ENCODE results near the gene RFXANK. TPM values are rescaled to one million over a fixed set of nuclear protein-coding genes. Genes with fewer than 3 reads are reported as not detected.

Gene RFXANK
- total and polyA plus RNA-seq, 9 of the 15 experiments (the other 6 are each of a cell fraction or from before 2014, with no cell fraction given): 68.6 to 181 (median 150) TPM

- TF ChIP-seq ZNF695 (CRISPR knock-in tag; IDR thresholded peaks at IDR 0.05): no peak
- TF ChIP-seq EP400 (IDR thresholded peaks at IDR 0.05): peak; percentile 84
- TF ChIP-seq ZNF518B (CRISPR knock-in tag; IDR thresholded peaks at IDR 0.05): no peak
- TF ChIP-seq PRPF4 (IDR thresholded peaks at IDR 0.05; ENCODE audit: insufficient read depth, low read depth, low read length, poor library complexity, severe bottlenecking): no peak
- peak; percentile 74 for TF ChIP-seq SP1 (CRISPR knock-in tag; IDR thresholded peaks at IDR 0.05)
- no peak for TF ChIP-seq NFYB (IDR thresholded peaks at IDR 0.05; ENCODE audit: extremely low read depth, insufficient read length)
- TF ChIP-seq ZFP36 (IDR thresholded peaks at IDR 0.05; ENCODE audit: low read depth, low read length, partially characterized antibody): no peak
- no peak for TF ChIP-seq ZNF639 (CRISPR knock-in tag; conservative IDR thresholded peaks at IDR 0.05 in 1 of 2, IDR thresholded peaks at IDR 0.05 in 1 of 2)
- 0 out of 2 replicates have a peak, but pooled peaks have one; percentile 5 for TF ChIP-seq NFIC (IDR thresholded peaks at IDR 0.05)
- TF ChIP-seq ZNF766 (CRISPR knock-in tag; conservative IDR thresholded peaks at IDR 0.05): no peak
- TF ChIP-seq ZNF3 (CRISPR knock-in tag; IDR thresholded peaks at IDR 0.05): no peak
- TF ChIP-seq TBP (optimal IDR thresholded peaks at IDR 0.05; ENCODE audit: low read depth, low read length): peak; percentile 40
- peak; percentile 76 for TF ChIP-seq RBFOX2 (IDR thresholded peaks at IDR 0.05; ENCODE audit: low read depth, low read length)
- TF ChIP-seq ARID3B (CRISPR knock-in tag; IDR thresholded peaks at IDR 0.05; ENCODE audit: borderline replicate concordance): no peak
- 0 out of 3 replicates have a peak, but pooled peaks of 1 of the 2 experiments have one; percentile 4 for TF ChIP-seq CBX3 (IDR thresholded peaks at IDR 0.05; ENCODE audit: borderline replicate concordance in 1 of 2, low read length in 2 of 2)
- TF ChIP-seq JUNB (CRISPR knock-in tag; conservative IDR thresholded peaks at IDR 0.05): no peak
- no peak for TF ChIP-seq SFPQ (IDR thresholded peaks at IDR 0.05; ENCODE audit: low read depth, low read length)
- TF ChIP-seq MCM7 (IDR thresholded peaks at IDR 0.05): no peak
Measured at GRCh38 chr19:19203012-19203856, 11.2 kb downstream of the RFXANK start, which contains the start of gene NR2C2AP (continued).

Measured in K562 (cell line).